ENCODE data around the gene EPB41L3. TPM values are rescaled to one million over a fixed set of nuclear protein-coding genes. Genes with fewer than 3 reads are reported as not detected.

Gene EPB41L3
- total RNA-seq, 1 experiment from 2014 or later, result 16.1 TPM

- H3K27ac ChIP-seq (ENCODE audit: insufficient read length, low read depth, low read length), result no peak overlapping the region
- no peak overlapping the region for H2BK5ac ChIP-seq (ENCODE audit: insufficient read length, low read length)
- no peak overlapping the region for H3K9ac ChIP-seq (ENCODE audit: extremely low read depth, insufficient read length, low read length)
- no CpG with 5 or more reads among the region's 3 CpGs for WGBS (ENCODE audit: extremely low coverage, insufficient read length, low lambda C conversion rate)
- H4K5ac ChIP-seq (ENCODE audit: insufficient read length, low read depth, low read length), result no peak overlapping the region
- no peak overlapping the region for H3K4ac ChIP-seq (ENCODE audit: low read depth, low read length)
- H2AK5ac ChIP-seq (ENCODE audit: insufficient read length, low read length), result peak overlapping the region; percentile 33
- no peaks in the 10 kb centered on the region for H3K79me1 ChIP-seq (ENCODE audit: insufficient read depth, low read depth, low read length, poor library complexity, severe bottlenecking)
- H2BK15ac ChIP-seq (ENCODE audit: low read depth, low read length), result no peak overlapping the region
- no peaks in the 10 kb centered on the region for H3K9me3 Mint-ChIP-seq
- H3K23me2 ChIP-seq (ENCODE audit: insufficient read length, low read depth, low read length, poor library complexity, severe bottlenecking), result no peaks in the 10 kb centered on the region
- no peak overlapping the region for H3K4me3 Mint-ChIP-seq
- no peak overlapping the region for H2AFZ ChIP-seq (ENCODE audit: low read length)
- H4K8ac ChIP-seq (replicated peaks; ENCODE audit: insufficient read length, low read depth, low read length), result no peak overlapping the region
- H3K56ac ChIP-seq (ENCODE audit: insufficient read length, low read depth, low read length), result no peak overlapping the region
- H3K18ac ChIP-seq (ENCODE audit: insufficient read length, low read depth, low read length), result no peak overlapping the region
- no peak overlapping the region for H2BK20ac ChIP-seq (ENCODE audit: low read depth, low read length, poor library complexity, severe bottlenecking)
- no peak overlapping the region for H3K27ac Mint-ChIP-seq
- no peak overlapping the region for H3K4me2 ChIP-seq (ENCODE audit: insufficient read depth, insufficient read length, low read length)
- DNase-seq, result no peak
- H3K14ac ChIP-seq (ENCODE audit: insufficient read depth, low read length), result no peak overlapping the region
- no peak overlapping the region for H3K23ac ChIP-seq (ENCODE audit: insufficient read length, low read depth, low read length)
- H2BK12ac ChIP-seq (ENCODE audit: insufficient read length, low read depth, low read length), result no peak overlapping the region
- H3K36me3 Mint-ChIP-seq (ENCODE audit: insufficient read depth in 1 of 3, low read depth in 3 of 3), result no peaks in the 10 kb centered on the region
- H3K4me1 ChIP-seq (ENCODE audit: insufficient read depth, low read length), result no peaks in the 10 kb centered on the region
- H3K27me3 ChIP-seq (ENCODE audit: insufficient read depth, low read length), result no peaks in the 10 kb centered on the region
- H4K91ac ChIP-seq (ENCODE audit: insufficient read length, low read depth, low read length), result no peak overlapping the region
- TF ChIP-seq CTCF (conservative IDR thresholded peaks at IDR 0.05), result no peak
- no peak overlapping the region for H3T11ph ChIP-seq (ENCODE audit: low read length)
- H2BK120ac ChIP-seq (ENCODE audit: low read depth, low read length, poor library complexity, severe bottlenecking), result no peak overlapping the region
- H3K4me1 Mint-ChIP-seq, result peaks cover 4% of the 10 kb centered on the region in 2 experiments
- H4K20me1 ChIP-seq (ENCODE audit: control insufficient read depth, insufficient read depth, insufficient read length), result no peaks in the 10 kb centered on the region
- no peaks in the 10 kb centered on the region for H3K9me3 ChIP-seq (ENCODE audit: control insufficient read depth, low read depth, low read length)
- no peaks in the 10 kb centered on the region for H3K79me2 ChIP-seq (ENCODE audit: insufficient read depth, low read length)
- H3K27me3 Mint-ChIP-seq (ENCODE audit: low read depth), result no peaks in the 10 kb centered on the region
Observed at GRCh38 chr18:5532066-5532465, 11.7 kb downstream of the EPB41L3 start.

Data from H9 (cell line).